GM18517 (cell line): Measurements from ENCODE around the gene HS3ST1.

Source experiments
- ATAC-seq: cut with Tn5 transposase; IDR thresholded peaks from one replicate; pipeline ENCODE4 v1.9.1; 2021; ENCODE audit warnings: mild to moderate bottlenecking, moderate library complexity; ENCODE audit not compliant: unreplicated experiment

Gene HS3ST1

GRCh38 chr4:11428231-11428898 lies at the start of gene HS3ST1:
Gene HS3ST1, minus strand, starts transcription at chr4:11428894. Its CDS starts 28,889 bp downstream, at chr4:11400005.
- ATAC-seq = no peak

GRCh38 chr4:11475871-11476270 lies 47.2 kb upstream of the HS3ST1 start:
- no peak for ATAC-seq

DNA sequence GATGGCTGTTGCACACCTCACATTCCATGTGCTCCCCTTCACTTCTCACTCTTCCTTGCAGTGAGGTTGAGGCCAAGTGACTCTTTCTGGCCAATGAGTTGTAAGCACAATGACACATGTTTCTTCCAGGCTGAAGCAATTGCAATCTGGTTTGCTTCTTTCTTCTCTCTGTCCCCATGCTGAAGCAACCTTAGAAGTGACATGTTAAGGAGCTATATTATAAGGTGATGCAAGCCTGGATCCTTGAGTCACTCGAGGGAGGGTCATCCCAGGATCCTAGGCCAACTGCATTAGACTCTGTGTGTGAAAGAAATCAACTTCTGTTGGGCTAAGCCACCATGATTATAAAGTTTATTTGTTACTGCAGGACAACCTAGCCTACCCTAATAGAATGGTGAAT lies 45.5 kb upstream of the HS3ST1 start:
- no peak for ATAC-seq

- ATAC-seq = no peak
Observed at GRCh38 chr4:11472535-11472934, 43.8 kb upstream of the HS3ST1 start.

DNA sequence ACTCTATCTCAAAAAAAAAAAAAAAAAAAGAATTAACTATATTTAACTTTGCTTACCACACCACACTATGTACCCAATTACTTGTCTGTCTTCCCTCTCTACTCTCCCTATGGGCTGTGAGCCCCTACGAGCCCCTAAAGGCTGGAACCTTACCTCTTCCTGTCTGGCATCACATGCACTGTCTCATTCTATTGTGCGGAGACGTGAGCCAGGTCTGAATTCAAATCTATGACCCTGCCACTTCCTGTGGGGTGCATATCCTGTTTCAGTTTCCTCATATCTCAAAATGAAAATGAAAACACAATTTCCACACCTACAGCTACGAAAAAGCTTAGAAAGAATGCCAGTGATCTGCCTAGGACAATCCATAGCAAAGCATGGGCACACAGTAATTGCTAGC lies 42.9 kb upstream of the HS3ST1 start:
- ATAC-seq = peak; percentile 83

DNA sequence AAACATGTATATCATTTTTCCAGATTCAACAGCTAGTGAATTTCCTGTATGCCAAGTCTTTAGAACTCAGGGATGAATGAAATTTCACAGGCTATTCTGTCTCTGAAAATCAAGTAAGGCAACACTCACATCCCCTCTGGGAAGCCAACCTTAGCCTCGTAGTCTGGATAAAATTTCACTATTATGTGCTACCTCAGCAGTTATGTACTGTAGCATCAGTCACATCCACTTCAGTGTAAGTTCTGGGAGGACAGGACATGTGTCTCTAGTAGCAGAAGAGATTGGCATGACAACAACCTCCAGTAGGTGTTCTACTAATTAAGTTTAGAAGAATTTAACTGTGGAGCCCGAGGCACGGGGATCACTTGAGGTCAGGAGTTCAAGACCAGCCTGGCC lies 42.4 kb upstream of the HS3ST1 start:
- no peak for ATAC-seq

DNA sequence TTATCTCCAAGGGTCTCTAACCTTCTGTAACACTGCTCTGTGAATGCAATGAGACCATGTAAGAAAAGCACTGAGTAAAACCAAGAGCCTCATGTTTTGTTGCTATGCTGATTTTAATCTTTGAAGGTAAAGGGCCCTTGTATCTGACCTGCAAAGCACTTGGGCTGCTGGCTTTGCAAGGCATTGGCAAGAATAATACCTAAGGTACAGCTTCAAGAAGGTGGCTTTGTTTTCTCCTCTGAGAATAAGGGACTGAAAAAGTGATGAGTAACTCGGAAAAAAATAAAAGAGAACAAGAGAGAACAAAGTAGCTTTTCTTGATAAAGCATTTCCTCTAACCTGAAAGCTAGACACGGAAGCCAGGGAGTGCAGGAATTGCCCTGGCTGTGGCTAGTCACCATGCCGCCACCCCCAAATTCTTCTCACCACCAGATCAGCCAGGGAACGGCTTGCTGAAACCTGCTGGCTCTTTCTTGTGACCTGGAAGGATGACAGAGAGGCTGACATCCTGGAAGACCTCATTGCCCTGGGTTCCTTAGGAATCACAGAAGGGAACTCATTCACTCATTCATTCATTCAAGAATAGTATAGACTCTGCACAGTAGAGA lies 41.8 kb upstream of the HS3ST1 start:
- ATAC-seq = peak; percentile 54

GRCh38 chr4:11469650-11470437 lies 41.1 kb upstream of the HS3ST1 start:
- peak; percentile 67 for ATAC-seq

- ATAC-seq = no peak
Observed at GRCh38 chr4:11468901-11469300, 40.2 kb upstream of the HS3ST1 start.

- no peak for ATAC-seq
Observed at GRCh38 chr4:11467931-11468330, 39.2 kb upstream of the HS3ST1 start.

GRCh38 chr4:11463707-11464106 lies 35.0 kb upstream of the HS3ST1 start:
- no peak for ATAC-seq

GRCh38 chr4:11456401-11456800 lies 27.7 kb upstream of the HS3ST1 start:
- no peak for ATAC-seq

DNA sequence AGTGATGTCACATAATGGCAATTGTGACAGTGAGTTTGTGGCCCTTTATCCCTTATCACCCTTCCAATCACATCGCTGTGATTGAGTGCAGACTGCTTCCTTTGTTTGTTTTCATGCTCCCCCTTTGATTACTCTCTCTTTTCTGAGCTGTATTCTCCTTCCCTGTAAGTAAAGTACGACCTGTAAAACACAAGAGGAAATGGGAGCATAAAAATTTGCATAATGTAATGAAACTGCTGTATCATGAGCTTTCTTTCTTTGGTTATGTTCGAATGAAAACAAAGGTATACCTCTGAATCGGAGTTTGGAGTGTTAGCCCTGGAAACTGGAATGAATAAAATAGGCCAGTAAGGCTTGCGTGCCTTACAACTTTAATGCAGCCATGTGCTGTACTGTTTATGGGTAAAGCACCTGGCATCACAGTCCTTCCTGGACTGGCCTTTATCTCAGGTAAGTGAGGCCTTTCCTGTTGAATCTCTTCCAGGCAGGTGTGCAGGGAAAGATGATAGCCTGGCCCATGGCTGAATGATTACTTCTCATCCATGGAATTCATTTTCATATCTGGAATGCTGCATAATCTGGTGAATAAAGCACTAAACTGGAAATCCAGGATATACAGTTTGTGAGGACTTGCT lies 26.6 kb upstream of the HS3ST1 start:
- no peak for ATAC-seq

GRCh38 chr4:11451716-11452115 lies 23.0 kb upstream of the HS3ST1 start:
- no peak for ATAC-seq

DNA sequence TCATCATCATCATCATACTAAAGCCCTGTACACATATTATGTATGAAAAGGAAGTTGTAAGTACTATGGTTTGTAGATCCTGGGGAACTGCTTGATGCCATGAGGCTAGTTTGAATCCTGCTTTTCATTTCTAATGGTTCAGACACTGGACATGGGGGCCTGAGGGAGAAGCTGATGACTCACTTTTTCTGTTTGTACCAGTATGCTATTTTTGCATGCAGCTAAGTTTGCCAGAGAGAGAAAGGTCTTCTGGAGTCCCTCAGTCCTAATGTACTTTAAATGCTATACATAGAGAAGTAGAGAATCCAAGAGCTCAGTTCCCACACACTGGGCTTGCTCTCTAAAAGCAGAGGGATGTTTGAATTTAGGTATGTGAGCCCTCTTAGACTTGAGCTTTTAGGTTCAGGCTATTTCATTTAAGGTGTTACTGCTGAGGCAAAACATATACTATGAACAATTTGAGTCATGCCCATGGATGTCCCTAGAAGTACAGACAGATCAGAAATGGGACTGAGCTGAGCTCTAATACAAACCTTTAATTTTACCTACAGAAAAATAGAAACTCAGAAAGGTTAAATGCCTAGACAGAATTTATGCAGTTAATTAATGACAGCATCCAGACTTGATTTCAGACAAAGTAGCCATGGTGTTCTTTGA lies 17.6 kb upstream of the HS3ST1 start:
- ATAC-seq = no peak

DNA sequence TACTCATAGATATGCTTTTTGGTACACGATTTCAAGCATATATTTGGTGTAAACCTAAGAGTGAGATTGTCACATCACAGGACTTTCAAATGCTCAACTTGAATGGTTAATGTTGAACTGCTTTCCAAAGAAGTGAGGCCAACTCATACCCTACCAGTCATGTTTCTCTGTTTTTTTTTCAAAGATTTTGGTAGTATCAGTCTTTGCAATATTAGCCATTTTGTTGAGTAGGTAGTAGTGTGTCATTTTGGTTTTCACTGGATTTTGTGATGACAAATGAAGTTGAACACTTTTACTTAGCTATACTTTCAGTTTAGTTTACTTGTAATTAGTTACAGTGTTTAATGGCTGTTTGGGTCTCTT lies 12.5 kb upstream of the HS3ST1 start:
- ATAC-seq = no peak

DNA sequence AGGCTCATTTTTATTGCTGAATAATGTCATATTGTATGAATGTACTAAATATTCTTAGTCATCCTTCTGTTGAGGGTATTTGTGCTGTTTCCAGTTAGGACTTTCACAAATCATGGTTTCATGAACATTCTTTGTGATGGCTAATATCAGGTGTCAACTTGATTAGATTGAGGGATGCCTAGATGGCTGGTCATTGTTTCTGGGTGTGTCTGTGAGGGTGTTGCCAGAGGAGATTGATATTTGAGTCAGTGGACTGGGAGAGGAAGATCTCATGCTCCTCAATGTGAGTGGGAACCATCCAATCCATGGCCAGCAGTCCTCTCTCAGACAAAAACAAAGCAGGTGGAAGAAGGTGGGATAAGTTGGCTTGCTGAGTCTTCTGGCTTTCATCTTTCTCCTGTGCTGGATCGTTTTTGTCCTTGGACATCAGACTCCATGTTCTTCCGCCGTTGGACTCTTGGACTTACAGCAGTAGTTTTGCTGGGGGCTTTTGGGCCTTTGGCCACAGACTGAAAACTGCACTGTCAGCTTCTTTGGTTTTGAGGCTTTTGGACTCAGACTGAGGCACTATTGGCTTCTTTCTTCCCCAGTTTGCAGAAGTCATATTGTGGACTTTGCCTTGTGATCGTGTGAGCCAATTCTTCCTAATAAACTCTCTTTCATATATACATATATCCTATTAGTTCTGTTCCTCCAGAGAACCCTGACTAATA lies 11.9 kb upstream of the HS3ST1 start:
- no peak for ATAC-seq

DNA sequence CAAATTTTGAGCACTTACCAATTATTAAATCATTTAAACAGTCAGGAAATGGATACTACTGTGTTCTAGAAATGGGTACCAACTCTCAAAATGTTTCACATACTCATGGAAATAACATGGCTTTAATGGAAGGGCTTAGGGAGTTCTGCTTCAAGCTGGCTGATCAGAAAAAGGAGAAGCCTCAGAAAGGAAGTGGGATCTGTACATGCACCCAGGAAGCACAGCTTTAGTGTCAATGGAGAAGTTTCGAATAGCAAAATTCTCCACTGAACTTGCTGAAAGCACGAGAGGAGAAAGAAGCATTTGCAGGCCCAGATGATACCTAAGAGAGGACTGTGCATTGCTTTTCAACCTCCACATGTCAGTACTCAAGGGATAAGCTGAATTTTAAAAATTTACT lies 11.1 kb upstream of the HS3ST1 start:
- ATAC-seq = no peak

DNA sequence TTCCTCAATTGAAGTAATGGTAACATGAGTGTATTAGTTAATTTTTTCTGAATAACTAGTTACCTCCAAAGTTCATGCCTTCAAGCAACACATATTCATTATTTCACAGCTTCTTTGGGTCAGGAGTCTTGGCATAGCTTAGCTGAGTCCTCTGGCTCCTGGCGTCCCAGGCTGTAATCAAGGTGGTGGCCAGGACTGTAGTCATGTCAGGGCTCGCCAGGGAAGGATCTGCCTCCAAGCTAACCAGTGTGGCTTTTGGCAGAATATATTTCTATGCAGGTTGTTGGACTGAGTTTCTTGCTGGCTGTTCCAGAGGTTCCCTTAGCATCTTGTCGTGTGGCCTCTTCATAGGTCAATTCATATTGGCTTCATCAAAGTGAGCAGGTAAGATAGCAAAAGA lies 10.0 kb upstream of the HS3ST1 start:
- no peak for ATAC-seq

DNA sequence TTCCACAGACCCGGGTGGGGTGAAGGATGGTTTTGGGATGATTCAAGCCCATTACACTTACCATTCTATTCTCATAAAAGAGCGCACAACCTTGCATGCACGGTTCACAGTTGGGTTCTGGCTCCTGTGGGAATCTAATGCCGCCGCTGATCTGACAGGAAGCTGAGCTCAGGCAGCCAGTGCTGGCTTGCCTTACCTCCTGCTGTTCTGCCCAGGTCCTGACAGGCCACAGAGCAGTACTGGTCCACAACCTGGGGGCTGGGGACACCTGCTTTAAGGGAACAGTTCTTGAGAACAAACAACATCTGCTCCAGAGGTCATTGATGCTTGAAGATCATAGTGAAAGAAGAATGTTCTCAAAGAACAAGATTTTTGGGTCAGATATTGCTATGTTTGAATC lies 8.0 kb upstream of the HS3ST1 start:
- ATAC-seq = no peak

DNA sequence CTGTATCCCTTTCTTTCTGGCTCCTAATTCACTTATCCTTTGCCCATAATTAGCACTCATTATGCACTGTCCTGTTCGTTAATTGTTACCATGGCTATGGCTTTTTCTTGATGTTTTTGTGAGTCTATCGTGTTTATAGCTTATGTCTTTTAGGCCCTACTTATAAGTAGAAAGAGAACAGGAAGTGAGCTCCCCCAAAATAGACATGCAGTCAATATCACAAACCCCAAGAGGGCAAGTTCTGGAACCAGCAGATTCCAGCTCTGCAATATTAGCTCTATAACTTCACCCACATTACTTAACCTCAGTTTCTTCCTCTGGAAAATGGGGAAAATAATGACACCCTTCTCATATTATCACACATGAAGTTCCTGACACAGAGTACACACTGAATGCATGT lies 7.4 kb upstream of the HS3ST1 start:
- peak; percentile 62 for ATAC-seq
